Measurements from ENCODE around the gene DDX10. TPM values are rescaled to one million over a fixed set of nuclear protein-coding genes. Genes with fewer than 3 reads are reported as not detected.

DDX10 gene
- total RNA-seq, 2 donors from 2014 or later, result 8.0 to 28.2 TPM

- no peak overlapping the region for H3K4me3 ChIP-seq
- H3K27ac ChIP-seq, result no peak overlapping the region
- no peak for DNase-seq (ENCODE audit: low spot score)
- no peaks in the 10 kb centered on the region for H3K4me1 ChIP-seq (ENCODE audit: control insufficient read depth in 1 of 2, low read depth in 2 of 2)
- H3K36me3 ChIP-seq, result no peaks in the 10 kb centered on the region
- TF ChIP-seq CTCF (IDR thresholded peaks at IDR 0.05), result no peak
- ATAC-seq (ENCODE audit: insufficient number of reproducible peaks, low FRiP score, low read depth), result no peak
- H3K9me3 ChIP-seq, result no peaks in the 10 kb centered on the region
- no peaks in the 10 kb centered on the region for H3K27me3 ChIP-seq (replicated peaks; ENCODE audit: insufficient read depth)
Observed at GRCh38 chr11:108698844-108699642, 34.2 kb downstream of the DDX10 start.

GRCh38 chr11:108703916-108704315 is 39.0 kb downstream of the DDX10 start:
- no peak overlapping the region for H3K27ac ChIP-seq

GRCh38 chr11:108705061-108705460 is 40.2 kb downstream of the DDX10 start:
- Histone ChIP-seq H3K27me3 (replicated peaks; ENCODE audit: insufficient read depth) (no peaks in the 10 kb centered on the region), H3K9me3 (peaks cover 19% of the 10 kb centered on the region), H3K4me1 (ENCODE audit: control insufficient read depth in 1 of 2, low read depth in 2 of 2) (no peaks in the 10 kb centered on the region), H3K27ac (no peak overlapping the region), H3K36me3 (peaks cover 12% of the 10 kb centered on the region), H3K4me3 (no peak overlapping the region)
- ATAC-seq (ENCODE audit: insufficient number of reproducible peaks, low FRiP score, low read depth) (no peak), DNase-seq (ENCODE audit: low spot score) (no peak)
- no peak for TF ChIP-seq CTCF (IDR thresholded peaks at IDR 0.05)

More at GRCh38 chr11:108703916-108704315, 39.0 kb downstream of the DDX10 start:
- TF ChIP-seq CTCF (IDR thresholded peaks at IDR 0.05), result no peak
- no peak overlapping the region for H3K4me3 ChIP-seq
- H3K9me3 ChIP-seq, result peaks cover 14% of the 10 kb centered on the region
- no peaks in the 10 kb centered on the region for H3K27me3 ChIP-seq (replicated peaks; ENCODE audit: insufficient read depth)
- peaks cover 12% of the 10 kb centered on the region for H3K36me3 ChIP-seq
- ATAC-seq (ENCODE audit: insufficient number of reproducible peaks, low FRiP score, low read depth) (no peak), DNase-seq (ENCODE audit: low spot score) (no peak)
- no peaks in the 10 kb centered on the region for H3K4me1 ChIP-seq (ENCODE audit: control insufficient read depth in 1 of 2, low read depth in 2 of 2)

GRCh38 chr11:108708173-108708572 is 43.3 kb downstream of the DDX10 start:
- no peak overlapping the region for H3K4me3 ChIP-seq
- H3K36me3 ChIP-seq, result peaks cover 19% of the 10 kb centered on the region
- H3K4me1 ChIP-seq (ENCODE audit: control insufficient read depth in 1 of 2, low read depth in 2 of 2), result no peaks in the 10 kb centered on the region
- peaks cover 23% of the 10 kb centered on the region for H3K9me3 ChIP-seq
- H3K27ac ChIP-seq, result no peak overlapping the region
- H3K27me3 ChIP-seq (replicated peaks; ENCODE audit: insufficient read depth), result no peaks in the 10 kb centered on the region
- no peak for DNase-seq (ENCODE audit: low spot score)
- ATAC-seq (ENCODE audit: insufficient number of reproducible peaks, low FRiP score, low read depth), result no peak
- TF ChIP-seq CTCF (IDR thresholded peaks at IDR 0.05), result no peak

- no peak overlapping the region for H3K4me3 ChIP-seq
- H3K36me3 ChIP-seq, result peaks cover 19% of the 10 kb centered on the region
- DNase-seq (ENCODE audit: low spot score), result no peak
- H3K27ac ChIP-seq, result no peak overlapping the region
- no peak for ATAC-seq (ENCODE audit: insufficient number of reproducible peaks, low FRiP score, low read depth)
- TF ChIP-seq CTCF (IDR thresholded peaks at IDR 0.05), result no peak
- H3K9me3 ChIP-seq, result peaks cover 23% of the 10 kb centered on the region
- no peaks in the 10 kb centered on the region for H3K27me3 ChIP-seq (replicated peaks; ENCODE audit: insufficient read depth)
- H3K4me1 ChIP-seq (ENCODE audit: control insufficient read depth in 1 of 2, low read depth in 2 of 2), result no peaks in the 10 kb centered on the region
Observed at GRCh38 chr11:108709741-108710140, 44.9 kb downstream of the DDX10 start.
